ENCODE measurements around the gene SHISA9. TPM values are rescaled to one million over a fixed set of nuclear protein-coding genes. Genes with fewer than 3 reads are reported as not detected.

SHISA9 gene
- total RNA-seq, 1 donor from 2014 or later, result 5.3 TPM

DNA sequence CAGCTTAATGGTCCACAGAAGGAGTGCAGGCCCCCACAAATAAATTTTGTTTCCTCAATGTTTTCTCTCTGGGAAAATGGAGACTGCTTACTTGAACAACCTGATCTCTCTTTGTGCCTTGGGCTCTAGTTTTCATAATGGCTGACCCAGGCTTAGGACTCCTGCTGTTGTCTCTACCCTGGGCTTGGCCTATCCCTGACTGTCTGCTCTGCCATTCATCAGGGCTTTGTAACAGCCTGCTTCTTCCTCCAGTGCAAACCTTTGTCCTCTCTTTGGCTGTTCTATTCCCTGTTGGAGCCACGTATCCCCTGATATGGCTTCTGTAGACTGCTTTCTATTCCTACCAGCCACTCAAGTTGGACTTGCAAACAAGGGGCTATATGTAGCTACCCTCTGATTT, 139.8 kb downstream of the SHISA9 start:
- Mint-ChIP-seq H3K9me3 (no peaks in the 10 kb centered on the region), H3K36me3 (no peaks in the 10 kb centered on the region), H3K4me1 (ENCODE audit: unreplicated experiment) (no peaks in the 10 kb centered on the region), H3K27me3 (peaks cover 5% of the 10 kb centered on the region), H3K27ac (no peak overlapping the region), H3K4me3 (no peak overlapping the region)
- TF ChIP-seq, protein P1, sequence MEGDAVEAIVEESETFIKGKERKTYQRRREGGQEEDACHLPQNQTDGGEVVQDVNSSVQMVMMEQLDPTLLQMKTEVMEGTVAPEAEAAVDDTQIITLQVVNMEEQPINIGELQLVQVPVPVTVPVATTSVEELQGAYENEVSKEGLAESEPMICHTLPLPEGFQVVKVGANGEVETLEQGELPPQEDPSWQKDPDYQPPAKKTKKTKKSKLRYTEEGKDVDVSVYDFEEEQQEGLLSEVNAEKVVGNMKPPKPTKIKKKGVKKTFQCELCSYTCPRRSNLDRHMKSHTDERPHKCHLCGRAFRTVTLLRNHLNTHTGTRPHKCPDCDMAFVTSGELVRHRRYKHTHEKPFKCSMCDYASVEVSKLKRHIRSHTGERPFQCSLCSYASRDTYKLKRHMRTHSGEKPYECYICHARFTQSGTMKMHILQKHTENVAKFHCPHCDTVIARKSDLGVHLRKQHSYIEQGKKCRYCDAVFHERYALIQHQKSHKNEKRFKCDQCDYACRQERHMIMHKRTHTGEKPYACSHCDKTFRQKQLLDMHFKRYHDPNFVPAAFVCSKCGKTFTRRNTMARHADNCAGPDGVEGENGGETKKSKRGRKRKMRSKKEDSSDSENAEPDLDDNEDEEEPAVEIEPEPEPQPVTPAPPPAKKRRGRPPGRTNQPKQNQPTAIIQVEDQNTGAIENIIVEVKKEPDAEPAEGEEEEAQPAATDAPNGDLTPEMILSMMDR (conservative IDR thresholded peaks at IDR 0.05), result no peak
- DNase-seq (ENCODE audit: extremely low spot score, unreplicated experiment), result no peak

DNA sequence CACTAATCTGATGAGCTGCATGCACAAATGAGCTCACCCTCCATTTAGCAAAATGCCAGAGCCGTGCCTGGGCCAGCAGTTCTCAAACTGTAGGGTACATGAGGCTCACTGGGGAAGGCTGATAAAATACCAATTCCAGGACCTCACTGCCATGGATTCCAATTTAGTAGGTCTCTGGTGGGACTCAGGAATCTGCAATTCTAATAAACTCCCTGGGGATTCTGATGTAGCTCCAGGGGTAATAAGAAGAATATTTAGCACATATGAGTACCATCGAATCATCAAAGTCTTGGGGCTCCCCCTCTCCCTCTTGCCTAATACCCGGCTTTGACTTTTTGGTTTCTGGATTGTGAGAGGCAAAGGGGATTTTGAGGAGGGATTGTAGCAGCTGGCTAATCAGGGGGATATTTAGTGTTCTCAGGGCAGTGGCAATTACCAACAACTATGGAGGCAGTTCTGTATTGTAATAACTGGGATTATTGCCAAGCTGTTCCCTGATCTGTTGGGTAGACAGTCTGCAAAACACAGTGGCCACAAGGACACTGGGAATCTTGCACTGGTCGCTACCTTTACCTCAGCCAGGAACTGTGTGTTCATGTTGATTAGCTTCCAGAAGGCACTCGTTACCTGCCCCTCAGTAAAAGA, 140.4 kb downstream of the SHISA9 start:
- no peaks in the 10 kb centered on the region for H3K36me3 Mint-ChIP-seq
- H3K4me1 Mint-ChIP-seq (ENCODE audit: unreplicated experiment), result no peaks in the 10 kb centered on the region
- TF ChIP-seq, protein P1 (conservative IDR thresholded peaks at IDR 0.05), result no peak
- no peak overlapping the region for H3K27ac Mint-ChIP-seq
- peaks cover 5% of the 10 kb centered on the region for H3K27me3 Mint-ChIP-seq
- no peak for DNase-seq (ENCODE audit: extremely low spot score, unreplicated experiment)
- no peaks in the 10 kb centered on the region for H3K9me3 Mint-ChIP-seq
- H3K4me3 Mint-ChIP-seq, result no peak overlapping the region

DNA sequence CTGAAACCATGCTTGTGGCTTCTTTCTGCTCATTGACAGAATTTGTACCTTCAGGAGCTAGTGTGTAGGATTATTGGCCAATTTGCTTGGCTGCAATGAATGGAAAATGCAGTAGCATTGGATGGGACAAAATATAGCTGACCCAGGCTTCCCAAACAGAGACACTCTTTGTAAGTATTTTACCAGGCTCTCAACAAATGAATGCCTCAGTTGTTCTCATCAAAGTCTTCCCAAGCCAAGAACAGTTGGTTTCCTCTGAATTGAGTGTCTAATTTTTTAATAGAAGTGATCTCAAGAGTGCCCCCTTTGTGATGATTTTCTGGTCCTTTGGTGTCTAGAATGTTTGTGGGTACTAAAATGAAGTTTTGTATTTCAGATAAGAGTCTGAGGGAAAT, 140.9 kb downstream of the SHISA9 start:
- H3K4me3 Mint-ChIP-seq, result no peak overlapping the region
- H3K27ac Mint-ChIP-seq, result no peak overlapping the region
- TF ChIP-seq, protein P1 (conservative IDR thresholded peaks at IDR 0.05), result no peak
- no peaks in the 10 kb centered on the region for H3K4me1 Mint-ChIP-seq (ENCODE audit: unreplicated experiment)
- no peaks in the 10 kb centered on the region for H3K36me3 Mint-ChIP-seq
- peaks cover 5% of the 10 kb centered on the region for H3K27me3 Mint-ChIP-seq
- DNase-seq (ENCODE audit: extremely low spot score, unreplicated experiment), result no peak
- no peaks in the 10 kb centered on the region for H3K9me3 Mint-ChIP-seq

DNA sequence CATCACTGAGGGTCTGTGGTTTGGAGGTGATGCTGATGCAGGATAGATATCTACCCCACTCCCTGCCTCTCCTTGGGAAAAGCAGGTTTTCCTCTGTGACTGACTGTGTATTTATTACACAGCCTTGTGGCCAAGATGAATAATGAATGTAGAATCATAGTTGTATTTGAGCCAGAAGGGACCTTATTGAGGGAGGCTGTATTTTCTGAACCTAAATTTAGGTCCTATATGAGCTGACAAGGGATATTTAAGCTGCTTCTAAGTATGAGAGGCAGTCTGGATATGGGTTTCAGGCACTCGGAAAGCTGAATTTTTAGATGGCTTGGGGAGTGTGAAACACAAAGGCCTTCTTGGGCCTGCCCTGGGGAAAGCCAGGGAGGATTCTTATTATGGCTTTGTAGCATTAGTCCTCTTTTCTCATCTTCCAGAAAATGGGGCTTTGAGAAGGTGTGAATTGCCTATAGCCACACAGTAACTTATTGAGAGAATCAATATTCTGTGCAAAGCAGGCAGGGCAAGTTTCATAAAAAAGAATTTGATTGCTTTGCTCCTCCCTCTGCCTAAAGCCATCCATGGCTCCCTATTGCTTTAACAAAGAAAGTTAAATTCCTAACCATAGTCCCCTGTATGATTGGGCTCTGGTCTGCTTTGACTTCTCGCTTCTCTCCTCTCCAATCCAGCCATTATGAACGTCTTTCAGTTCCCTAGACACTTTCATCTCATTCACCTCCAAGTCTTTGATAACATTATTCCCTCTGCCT, 144.8 kb downstream of the SHISA9 start:
- H3K9me3 Mint-ChIP-seq, result peaks cover 5% of the 10 kb centered on the region
- H3K27me3 Mint-ChIP-seq, result no peaks in the 10 kb centered on the region
- H3K36me3 Mint-ChIP-seq, result no peaks in the 10 kb centered on the region
- DNase-seq (ENCODE audit: extremely low spot score, unreplicated experiment), result no peak
- TF ChIP-seq, protein P1 (conservative IDR thresholded peaks at IDR 0.05), result no peak
- no peak overlapping the region for H3K4me3 Mint-ChIP-seq
- no peak overlapping the region for H3K27ac Mint-ChIP-seq
- no peaks in the 10 kb centered on the region for H3K4me1 Mint-ChIP-seq (ENCODE audit: unreplicated experiment)

DNA sequence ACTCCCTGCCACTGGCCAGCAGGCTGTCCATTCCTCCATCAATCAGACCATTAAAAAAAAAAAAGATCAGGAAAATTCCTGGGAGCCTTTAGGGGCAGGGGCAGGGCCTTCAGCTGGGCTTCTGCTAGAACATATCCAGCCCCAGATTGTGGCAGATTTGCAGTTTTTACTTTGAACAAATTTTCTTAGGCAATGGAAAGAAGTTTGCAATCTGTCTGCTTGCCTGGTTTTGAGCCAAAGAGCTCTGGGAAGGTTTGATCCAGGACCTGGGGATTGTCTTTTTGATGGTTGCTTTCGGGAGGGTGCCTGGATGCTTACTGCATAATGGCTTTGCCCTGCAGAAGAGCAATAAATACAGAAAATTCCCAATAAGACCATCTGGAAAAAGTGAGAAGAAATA, 145.9 kb downstream of the SHISA9 start:
- TF ChIP-seq, protein P1 (conservative IDR thresholded peaks at IDR 0.05), result no peak
- DNase-seq (ENCODE audit: extremely low spot score, unreplicated experiment), result no peak
- no peak overlapping the region for H3K4me3 Mint-ChIP-seq
- H3K4me1 Mint-ChIP-seq (ENCODE audit: unreplicated experiment), result no peaks in the 10 kb centered on the region
- H3K27me3 Mint-ChIP-seq, result no peaks in the 10 kb centered on the region
- H3K36me3 Mint-ChIP-seq, result no peaks in the 10 kb centered on the region
- H3K9me3 Mint-ChIP-seq, result peaks cover 5% of the 10 kb centered on the region
- no peak overlapping the region for H3K27ac Mint-ChIP-seq

All from type B pancreatic cell (in vitro differentiated cells).